MM.1S (cell line): ENCODE measurements around the gene PIK3R3.

Experiments used
- EZH2 ChIP-seq: fragments of 300-600 bp; sonication (generic); optimal IDR thresholded peaks from 2 replicates; pipeline ENCODE3; 2017; ENCODE audit warnings: low read depth, mild to moderate bottlenecking, antibody characterized with exemption, low read length, mixed read lengths
- TF ChIP-seq, protein P1 (sequence below): fragments of 300-600 bp; sonication (generic); IDR thresholded peaks from 2 replicates; pipeline ENCODE4 v1.5.1; 2016; ENCODE audit warnings: antibody characterized with exemption, low read length, mixed read lengths

DNA sequence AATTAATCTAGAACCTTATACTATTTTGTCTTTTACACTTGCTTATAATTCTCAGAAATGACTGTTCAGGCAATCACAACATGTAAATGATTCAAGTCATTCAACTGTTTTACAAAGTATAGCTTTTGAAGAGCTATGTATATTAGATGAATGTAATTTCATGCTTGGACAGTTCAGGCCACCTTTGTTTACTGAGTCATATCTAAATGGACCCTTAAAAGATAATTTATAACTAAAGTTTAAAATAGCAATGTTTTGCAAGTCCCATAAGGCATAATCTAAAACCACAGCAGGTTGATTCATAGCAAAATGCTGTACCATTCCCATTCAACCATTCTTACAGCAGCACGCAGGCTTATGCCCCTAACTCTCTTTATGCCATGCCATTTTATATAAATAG lies 64.8 kb downstream of the PIK3R3 start:
- TF ChIP-seq, protein P1, sequence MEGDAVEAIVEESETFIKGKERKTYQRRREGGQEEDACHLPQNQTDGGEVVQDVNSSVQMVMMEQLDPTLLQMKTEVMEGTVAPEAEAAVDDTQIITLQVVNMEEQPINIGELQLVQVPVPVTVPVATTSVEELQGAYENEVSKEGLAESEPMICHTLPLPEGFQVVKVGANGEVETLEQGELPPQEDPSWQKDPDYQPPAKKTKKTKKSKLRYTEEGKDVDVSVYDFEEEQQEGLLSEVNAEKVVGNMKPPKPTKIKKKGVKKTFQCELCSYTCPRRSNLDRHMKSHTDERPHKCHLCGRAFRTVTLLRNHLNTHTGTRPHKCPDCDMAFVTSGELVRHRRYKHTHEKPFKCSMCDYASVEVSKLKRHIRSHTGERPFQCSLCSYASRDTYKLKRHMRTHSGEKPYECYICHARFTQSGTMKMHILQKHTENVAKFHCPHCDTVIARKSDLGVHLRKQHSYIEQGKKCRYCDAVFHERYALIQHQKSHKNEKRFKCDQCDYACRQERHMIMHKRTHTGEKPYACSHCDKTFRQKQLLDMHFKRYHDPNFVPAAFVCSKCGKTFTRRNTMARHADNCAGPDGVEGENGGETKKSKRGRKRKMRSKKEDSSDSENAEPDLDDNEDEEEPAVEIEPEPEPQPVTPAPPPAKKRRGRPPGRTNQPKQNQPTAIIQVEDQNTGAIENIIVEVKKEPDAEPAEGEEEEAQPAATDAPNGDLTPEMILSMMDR: no peak
- no peak for TF ChIP-seq EZH2
